Lung (tissue), 12 donors: ENCODE measurements around the gene GABRB1. TPM values are rescaled to one million over a fixed set of nuclear protein-coding genes. Genes with fewer than 3 reads are reported as not detected.

ENCODE experiments used
- ATAC-seq: fragments of 200-7000 bp; cut with Tn5 transposase; one replicate; pipeline ENCODE4 v1.9.1; 2020; ENCODE audit warnings: moderate number of reproducible peaks; ENCODE audit not compliant: insufficient read depth, low FRiP score
- DNase-seq, 3 donors: peaks; one replicate each; pipeline ENCODE4 v3.0.0-alpha.2; 2013 to 2017
- H3K27ac ChIP-seq, 2 donors: one replicate each; pipeline ENCODE4 v1.5.1; 2013; ENCODE audit warnings: mild to moderate bottlenecking in 2 of 2, moderate library complexity in 2 of 2, control low read depth in 1 of 2, inconsistent platforms in 1 of 2, low read depth in 1 of 2, low read length in 1 of 2
- H3K27me3 ChIP-seq, 3 donors: one replicate each; pipeline ENCODE4 v1.5.1; 2013; ENCODE audit warnings: low read length in 2 of 3; ENCODE audit not compliant: control insufficient read depth in 3 of 3, insufficient read depth in 3 of 3
- H3K36me3 ChIP-seq, 4 donors: one replicate each; pipeline ENCODE4 v1.5.1; 2013; ENCODE audit warnings: low read length in 4 of 4, mild to moderate bottlenecking in 1 of 4, moderate library complexity in 1 of 4; ENCODE audit not compliant: control insufficient read depth in 4 of 4, insufficient read depth in 4 of 4
- H3K4me1 ChIP-seq, 5 donors: one replicate each; pipeline ENCODE4 v1.5.1; 2013; ENCODE audit warnings: low read length in 5 of 5, mild to moderate bottlenecking in 2 of 5, moderate library complexity in 1 of 5; ENCODE audit not compliant: control insufficient read depth in 5 of 5, insufficient read depth in 5 of 5
- H3K4me3 ChIP-seq: one replicate; pipeline ENCODE4 v1.5.1; 2013; ENCODE audit warnings: mild to moderate bottlenecking, control low read depth, moderate library complexity
- H3K9ac ChIP-seq, 2 donors: one replicate each; pipeline ENCODE4 v1.5.1; 2013; ENCODE audit warnings: low read length in 2 of 2, control low read depth in 1 of 2; ENCODE audit not compliant: insufficient read depth in 1 of 2
- H3K9me3 ChIP-seq, 4 donors: one replicate each; pipeline ENCODE4 v1.5.1; 2013; ENCODE audit warnings: low read length in 3 of 4, mild to moderate bottlenecking in 1 of 4, moderate library complexity in 1 of 4; ENCODE audit not compliant: control insufficient read depth in 4 of 4, insufficient read depth in 3 of 4
- CTCF ChIP-seq: IDR thresholded peaks from 2 replicates; pipeline ENCODE4 v1.5.1; 2012; ENCODE audit warnings: mild to moderate bottlenecking; ENCODE audit errors: control extremely low read depth, extremely low read depth
- WGBS, 2 donors: extraction: QIAGEN DNeasy Blood & Tissue Kit; methylation state at CpG; one replicate each; pipeline ENCODE4 v1.1.7; 2013; 5-methylcytosine and 5-hydroxymethylcytosine counted together
- polyA plus RNA-seq, 2 donors: library from polyadenylated mRNA; stranded (reverse); fragments of 200-250 nt; gene quantifications; one replicate each; pipeline ENCODE4 v1.2.1, GENCODE V29; 2013
- total RNA-seq, 2 donors: library from RNA; depleted of rRNA in 1 of 2; stranded (reverse); fragments of >200 nt in 1 of 2; gene quantifications; one replicate each; pipeline ENCODE4 v1.2.1, GENCODE V29; 2014 to 2021
- donor health status: control.
- donor health status: control.
- donor health status: Bipolar disorder and iron deficiency.
- donor health status: healthy.
- donor health status: DM: yes; HTN: yes; CAD: no.

GABRB1 gene
- total and polyA plus RNA-seq, 4 donors = 0.34 TPM; not detected in 3

- no peak overlapping the region for H3K4me3 ChIP-seq
- H3K27me3 ChIP-seq = no peaks in the 10 kb centered on the region
- 54 to 57% methylated on average over 1 of the region's 1 CpG for WGBS, 2 donors
- TF ChIP-seq CTCF = no peak
- no peaks in the 10 kb centered on the region for H3K4me1 ChIP-seq
- H3K27ac ChIP-seq = no peak overlapping the region
- H3K9ac ChIP-seq = no peak overlapping the region
- DNase-seq (no peak), ATAC-seq (no peak)
- no peaks in the 10 kb centered on the region for H3K36me3 ChIP-seq
- H3K9me3 ChIP-seq = no peaks in the 10 kb centered on the region
Measured at GRCh38 chr4:47101453-47101852, 70.1 kb downstream of the GABRB1 start.

- no peaks in the 10 kb centered on the region for H3K27me3 ChIP-seq
- H3K9ac ChIP-seq = no peak overlapping the region
- no peaks in the 10 kb centered on the region for H3K4me1 ChIP-seq
- H3K9me3 ChIP-seq = no peaks in the 10 kb centered on the region
- TF ChIP-seq CTCF = no peak
- no peak overlapping the region for H3K27ac ChIP-seq
- no peak overlapping the region for H3K4me3 ChIP-seq
- H3K36me3 ChIP-seq = no peaks in the 10 kb centered on the region
- 72 to 88% methylated on average over 1 of the region's 1 CpG for WGBS, 2 donors
- ATAC-seq (no peak), DNase-seq (no peak)
Measured at GRCh38 chr4:47104986-47105385, 73.6 kb downstream of the GABRB1 start.

DNA sequence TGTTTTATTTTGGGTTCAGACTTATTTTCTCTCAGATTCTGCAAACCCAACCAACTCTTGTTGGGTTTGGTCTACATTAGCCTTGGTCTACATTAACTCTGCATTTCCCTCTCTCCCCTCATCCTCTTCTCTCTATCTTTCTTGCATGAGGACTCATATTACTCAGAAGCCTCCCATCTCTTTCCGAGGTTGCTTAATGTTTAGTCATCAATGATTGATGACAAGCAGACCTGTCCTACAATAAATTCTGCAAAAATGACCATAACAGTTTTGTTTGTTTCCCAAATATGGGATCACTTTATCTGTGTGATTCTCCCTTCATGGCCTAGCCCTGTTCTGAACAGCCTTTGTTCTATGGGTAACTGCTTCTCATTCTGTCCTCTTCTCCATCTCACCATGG, 75.2 kb downstream of the GABRB1 start:
- ATAC-seq (no peak), DNase-seq (no peak)
- WGBS, 2 donors = 68 to 78% methylated on average over 1 of the region's 1 CpG
- Histone ChIP-seq H3K4me1 (peaks cover 0 to 3% (median 0%) of the 10 kb centered on the region in 5 donors), H3K36me3 (no peaks in the 10 kb centered on the region), H3K27ac (no peak overlapping the region), H3K27me3 (no peaks in the 10 kb centered on the region), H3K9ac (no peak overlapping the region), H3K9me3 (no peaks in the 10 kb centered on the region), H3K4me3 (no peak overlapping the region)
- no peak for TF ChIP-seq CTCF

DNA sequence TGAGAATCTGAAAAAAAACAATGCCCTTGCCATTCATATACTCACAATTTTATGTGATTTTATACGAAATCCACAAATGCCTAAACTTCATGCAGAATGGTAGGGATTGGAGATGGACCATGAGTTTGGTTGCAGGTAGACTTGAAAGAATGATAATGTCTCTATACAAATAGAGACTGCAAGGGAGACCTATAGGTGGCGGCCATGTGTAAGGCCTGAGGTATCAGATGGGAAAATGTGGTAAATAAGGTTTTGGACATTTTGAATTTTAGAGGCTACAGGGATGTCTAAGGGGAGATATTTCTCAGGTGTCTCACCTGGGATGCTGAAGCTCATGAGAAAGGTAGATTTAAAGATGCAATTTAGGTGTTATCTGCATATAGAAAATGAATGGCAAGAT, 78.0 kb downstream of the GABRB1 start:
- no peak for TF ChIP-seq CTCF
- ATAC-seq = no peak
- Histone ChIP-seq H3K9ac (no peak overlapping the region), H3K27me3 (no peaks in the 10 kb centered on the region), H3K4me3 (no peak overlapping the region), H3K36me3 (no peaks in the 10 kb centered on the region), H3K4me1 (peaks cover 0 to 4% (median 0%) of the 10 kb centered on the region in 5 donors), H3K9me3 (no peaks in the 10 kb centered on the region), H3K27ac (no peak overlapping the region)
- no peak for DNase-seq
- 91 to 92% methylated on average over 2 of the region's 2 CpGs for WGBS, 2 donors
